Measurements from ENCODE around the gene IGSF21. TPM values are rescaled to one million over a fixed set of nuclear protein-coding genes. Genes with fewer than 3 reads are reported as not detected.

Gene IGSF21
- total RNA-seq, 1 donor: not detected

- no peaks in the 10 kb centered on the region for H3K36me3 ChIP-seq (ENCODE audit: insufficient read depth, low read length)
- H4K20me1 ChIP-seq (ENCODE audit: insufficient read depth, low read length): no peaks in the 10 kb centered on the region
- H3K79me2 ChIP-seq (ENCODE audit: insufficient read depth, low read length): no peaks in the 10 kb centered on the region
- H3K27me3 ChIP-seq (ENCODE audit: insufficient read depth, low read length): peaks cover 40% of the 10 kb centered on the region
- H3K27ac ChIP-seq (ENCODE audit: low read depth, low read length): no peak overlapping the region
- TF ChIP-seq CTCF (IDR thresholded peaks at IDR 0.05; ENCODE audit: extremely low read depth, low read depth, low read length): no peak
- no peaks in the 10 kb centered on the region for H3K9me3 ChIP-seq (ENCODE audit: low read depth, low read length)
- no peak overlapping the region for H3K4me3 ChIP-seq (ENCODE audit: insufficient read depth, low read length)
- no peak for DNase-seq (ENCODE audit: insufficient read length, low spot score, missing footprints)
- no peaks in the 10 kb centered on the region for H3K4me1 ChIP-seq (ENCODE audit: insufficient read depth, low read length)
- no peak overlapping the region for H3K4me2 ChIP-seq (ENCODE audit: insufficient read depth, low read length)
- H2AFZ ChIP-seq (ENCODE audit: low read length): no peak overlapping the region
These were observed 2.4 kb upstream of the IGSF21 start for GRCh38 chr1:18105196-18105595.

GRCh38 chr1:18108299-18109057 is 880 bp downstream of the IGSF21 start:
- no peaks in the 10 kb centered on the region for H3K4me1 ChIP-seq (ENCODE audit: insufficient read depth, low read length)
- no peaks in the 10 kb centered on the region for H3K79me2 ChIP-seq (ENCODE audit: insufficient read depth, low read length)
- peaks cover 64% of the 10 kb centered on the region for H3K27me3 ChIP-seq (ENCODE audit: insufficient read depth, low read length)
- H3K27ac ChIP-seq (ENCODE audit: low read depth, low read length): no peak overlapping the region
- H2AFZ ChIP-seq (ENCODE audit: low read length): no peak overlapping the region
- no peak overlapping the region for H3K4me2 ChIP-seq (ENCODE audit: insufficient read depth, low read length)
- peak; percentile 72 for DNase-seq (ENCODE audit: insufficient read length, low spot score, missing footprints)
- no peak overlapping the region for H3K4me3 ChIP-seq (ENCODE audit: insufficient read depth, low read length)
- H4K20me1 ChIP-seq (ENCODE audit: insufficient read depth, low read length): no peaks in the 10 kb centered on the region
- H3K9me3 ChIP-seq (ENCODE audit: low read depth, low read length): no peaks in the 10 kb centered on the region
- no peak for TF ChIP-seq CTCF (IDR thresholded peaks at IDR 0.05; ENCODE audit: extremely low read depth, low read depth, low read length)
- H3K36me3 ChIP-seq (ENCODE audit: insufficient read depth, low read length): no peaks in the 10 kb centered on the region

GRCh38 chr1:18109058-18109755 is 1.6 kb downstream of the IGSF21 start:
- peaks cover 64% of the 10 kb centered on the region for H3K27me3 ChIP-seq (ENCODE audit: insufficient read depth, low read length)
- H3K9me3 ChIP-seq (ENCODE audit: low read depth, low read length): no peaks in the 10 kb centered on the region
- no peaks in the 10 kb centered on the region for H3K4me1 ChIP-seq (ENCODE audit: insufficient read depth, low read length)
- H3K4me2 ChIP-seq (ENCODE audit: insufficient read depth, low read length): no peak overlapping the region
- no peak overlapping the region for H3K4me3 ChIP-seq (ENCODE audit: insufficient read depth, low read length)
- no peaks in the 10 kb centered on the region for H3K79me2 ChIP-seq (ENCODE audit: insufficient read depth, low read length)
- TF ChIP-seq CTCF (IDR thresholded peaks at IDR 0.05; ENCODE audit: extremely low read depth, low read depth, low read length): no peak
- no peak overlapping the region for H2AFZ ChIP-seq (ENCODE audit: low read length)
- no peak overlapping the region for H3K27ac ChIP-seq (ENCODE audit: low read depth, low read length)
- H3K36me3 ChIP-seq (ENCODE audit: insufficient read depth, low read length): no peaks in the 10 kb centered on the region
- DNase-seq (ENCODE audit: insufficient read length, low spot score, missing footprints): peak; percentile 87
- H4K20me1 ChIP-seq (ENCODE audit: insufficient read depth, low read length): no peaks in the 10 kb centered on the region
